Cardiac fibroblast (primary cell): ENCODE results near the gene KIAA1549.

Source experiments
- DNase-seq, 2 donors: peaks; one replicate each; pipeline versions ENCODE4 v3.0.0 to v3.0.0-alpha.2; 2010; ENCODE audit warnings: low read depth in 2 of 2
- H3K4me3 ChIP-seq, 2 donors: replicated peaks in 1 of 2; 1 replicate in 1 of 2; 2 replicates in 1 of 2; pipeline ENCODE4 v1.5.1; 2011; ENCODE audit warnings: low read depth in 2 of 2, low read length in 2 of 2, mild to moderate bottlenecking in 2 of 2, moderate library complexity in 1 of 2
- TF ChIP-seq, protein P1 (sequence below): IDR thresholded peaks from one replicate; pipeline ENCODE4 v1.5.1; 2011; ENCODE audit warnings: low read depth, mild to moderate bottlenecking, low read length, inconsistent platforms

KIAA1549 gene

DNA sequence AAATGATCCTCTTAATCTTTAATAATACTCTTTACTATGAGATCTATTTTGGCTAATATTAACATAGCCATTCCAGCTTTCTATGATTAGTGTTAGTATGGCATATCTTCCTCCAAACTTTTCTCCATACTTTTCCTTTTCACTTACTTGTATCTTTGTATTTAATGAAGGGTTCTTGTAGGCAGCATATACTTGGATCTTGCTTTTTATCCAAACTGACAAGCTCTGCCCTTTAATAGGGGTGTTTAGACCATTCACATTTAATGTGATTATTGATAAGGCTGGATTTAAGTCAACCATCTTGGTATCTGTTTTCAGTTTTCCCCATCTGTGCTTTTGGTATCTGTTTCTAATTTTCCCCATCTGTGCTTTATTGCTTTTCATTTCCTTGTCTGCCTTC, 123.5 kb downstream of the KIAA1549 start:
- DNase-seq: no peak
- TF ChIP-seq, protein P1, sequence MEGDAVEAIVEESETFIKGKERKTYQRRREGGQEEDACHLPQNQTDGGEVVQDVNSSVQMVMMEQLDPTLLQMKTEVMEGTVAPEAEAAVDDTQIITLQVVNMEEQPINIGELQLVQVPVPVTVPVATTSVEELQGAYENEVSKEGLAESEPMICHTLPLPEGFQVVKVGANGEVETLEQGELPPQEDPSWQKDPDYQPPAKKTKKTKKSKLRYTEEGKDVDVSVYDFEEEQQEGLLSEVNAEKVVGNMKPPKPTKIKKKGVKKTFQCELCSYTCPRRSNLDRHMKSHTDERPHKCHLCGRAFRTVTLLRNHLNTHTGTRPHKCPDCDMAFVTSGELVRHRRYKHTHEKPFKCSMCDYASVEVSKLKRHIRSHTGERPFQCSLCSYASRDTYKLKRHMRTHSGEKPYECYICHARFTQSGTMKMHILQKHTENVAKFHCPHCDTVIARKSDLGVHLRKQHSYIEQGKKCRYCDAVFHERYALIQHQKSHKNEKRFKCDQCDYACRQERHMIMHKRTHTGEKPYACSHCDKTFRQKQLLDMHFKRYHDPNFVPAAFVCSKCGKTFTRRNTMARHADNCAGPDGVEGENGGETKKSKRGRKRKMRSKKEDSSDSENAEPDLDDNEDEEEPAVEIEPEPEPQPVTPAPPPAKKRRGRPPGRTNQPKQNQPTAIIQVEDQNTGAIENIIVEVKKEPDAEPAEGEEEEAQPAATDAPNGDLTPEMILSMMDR: no peak
- no peak overlapping the region for H3K4me3 ChIP-seq

DNA sequence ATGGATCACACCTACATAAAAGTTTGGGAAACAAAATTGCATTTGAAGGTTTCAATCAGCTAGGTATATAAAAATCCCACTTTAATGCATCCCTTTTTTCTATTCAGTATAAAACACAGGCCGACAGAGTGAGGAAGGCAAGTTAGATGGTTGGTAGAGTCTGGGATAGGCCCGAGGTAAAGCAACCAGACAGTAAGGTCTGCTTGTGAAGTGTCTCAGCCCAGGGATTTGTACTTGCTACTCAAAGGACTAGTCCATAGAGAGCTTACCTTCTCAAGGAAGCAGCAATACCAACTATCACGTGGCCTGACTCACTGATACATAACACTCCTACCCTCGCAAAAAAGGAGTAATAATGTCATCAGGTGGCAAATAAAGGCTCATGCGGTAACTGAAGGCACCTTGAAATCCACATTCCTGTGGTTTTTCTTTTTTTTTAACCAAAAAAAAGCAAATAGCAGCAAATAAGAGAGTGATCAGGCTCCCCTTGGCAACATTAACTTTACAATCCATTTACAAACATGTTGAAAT, 127.0 kb downstream of the KIAA1549 start:
- DNase-seq: no peak
- TF ChIP-seq, protein P1: no peak
- H3K4me3 ChIP-seq: no peak overlapping the region

DNA sequence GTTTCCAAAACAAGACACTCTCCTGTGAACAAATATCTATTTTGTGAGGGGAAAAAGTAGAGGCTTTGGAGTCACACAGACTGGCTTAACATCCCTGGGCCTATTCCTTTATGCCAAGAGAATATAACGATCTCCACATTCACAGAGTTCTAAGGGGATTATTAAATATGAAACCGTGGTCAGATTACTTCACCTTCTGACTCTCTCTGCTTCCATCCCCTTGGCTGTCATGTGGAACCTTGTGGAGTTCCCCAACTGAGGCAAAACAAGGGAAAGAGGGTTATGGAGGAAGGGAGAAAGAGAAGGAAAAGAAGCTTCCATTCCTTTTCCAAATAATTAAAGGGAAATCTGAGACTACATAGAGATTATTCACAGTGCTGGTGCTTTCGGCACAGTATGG, 127.7 kb downstream of the KIAA1549 start:
- no peak overlapping the region for H3K4me3 ChIP-seq
- TF ChIP-seq, protein P1: no peak

DNA sequence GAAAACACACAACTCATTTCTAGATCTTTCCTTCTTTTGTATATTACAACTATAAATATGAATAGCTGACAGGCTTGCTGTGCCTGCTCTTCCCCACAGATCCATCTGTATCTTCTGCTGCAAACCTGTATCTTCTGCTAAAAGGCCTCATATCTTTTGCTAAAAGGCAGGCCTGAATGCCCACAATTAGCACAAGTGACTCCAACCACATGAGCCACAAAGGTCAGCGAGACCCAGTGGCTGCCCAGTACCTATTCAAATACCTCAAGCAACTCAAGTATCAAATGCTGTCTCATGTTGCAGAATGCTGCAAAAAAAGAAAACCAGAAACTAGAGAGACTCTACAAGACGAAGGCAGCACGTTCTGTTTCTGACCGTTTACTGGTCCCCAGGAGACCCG, 128.7 kb downstream of the KIAA1549 start:
- TF ChIP-seq, protein P1: no peak
- no peak for DNase-seq

More for the DNA sequence above, 127.7 kb downstream of the KIAA1549 start:
- no peak for DNase-seq

DNA sequence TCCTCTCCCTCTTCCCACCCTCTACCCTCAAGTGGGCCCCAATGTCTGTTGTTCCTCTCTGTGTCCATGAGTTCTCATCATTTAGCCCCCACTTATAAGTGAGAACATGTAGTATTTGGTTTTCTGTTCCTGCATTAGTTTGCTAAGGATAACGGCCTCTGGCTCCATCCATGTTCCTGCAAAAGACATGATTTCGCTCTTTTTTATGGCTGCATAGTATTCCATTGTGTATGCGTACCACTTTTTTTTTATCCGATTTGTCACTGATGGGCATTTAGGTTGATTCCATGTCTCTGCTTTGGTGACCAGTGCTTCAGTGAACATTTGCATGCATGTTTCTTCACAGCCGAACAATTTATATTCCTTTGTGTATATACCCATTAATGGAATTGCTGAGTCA, 131.5 kb downstream of the KIAA1549 start:
- TF ChIP-seq, protein P1: no peak
- DNase-seq: no peak
- no peak overlapping the region for H3K4me3 ChIP-seq

More for the DNA sequence above, 128.7 kb downstream of the KIAA1549 start:
- H3K4me3 ChIP-seq: no peak overlapping the region

DNA sequence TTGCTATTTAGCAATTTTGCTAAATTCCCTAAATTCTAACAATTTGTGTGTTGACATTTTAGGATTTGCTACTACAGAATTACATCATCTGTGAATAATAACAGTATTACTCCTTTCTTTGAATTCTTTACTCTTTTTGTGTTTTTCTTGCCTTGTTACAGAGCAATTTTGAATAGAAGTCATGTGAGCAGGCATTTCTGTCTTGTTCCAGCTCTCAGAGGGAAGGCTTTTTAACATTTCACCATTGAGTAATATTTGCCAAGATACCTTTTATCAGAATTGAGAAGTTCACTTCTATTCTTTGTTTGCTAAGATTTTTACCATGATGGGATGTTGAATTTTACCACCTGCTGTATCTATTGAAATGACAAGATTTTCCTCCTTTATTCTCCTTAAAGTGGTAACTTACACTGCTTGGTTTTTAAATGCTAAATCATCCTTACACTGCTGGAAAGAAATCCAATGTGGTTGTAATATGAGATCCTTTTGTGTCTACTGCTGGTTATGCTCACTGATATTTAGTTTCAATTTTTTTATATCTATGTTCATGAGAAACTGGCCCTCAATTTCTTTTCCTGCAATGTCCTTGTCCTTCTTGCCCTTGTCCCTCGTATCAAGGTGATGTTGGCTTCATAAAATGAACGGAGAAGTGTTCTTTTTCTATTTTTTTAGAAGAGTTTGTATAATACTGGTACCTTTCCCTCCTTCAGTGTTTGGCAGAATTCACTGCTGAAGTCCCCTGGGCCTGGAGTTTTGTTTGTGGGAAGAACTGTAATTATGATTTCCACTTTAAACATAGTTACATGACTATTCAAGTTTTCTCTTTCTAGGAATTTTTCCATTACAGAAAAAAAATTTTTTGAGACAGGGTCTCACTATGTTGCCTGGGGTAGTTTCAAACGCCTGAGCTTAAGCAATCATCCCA, 132.9 kb downstream of the KIAA1549 start:
- DNase-seq: peak in 1 of 2 donors; percentile 20
- TF ChIP-seq, protein P1: no peak
- no peak overlapping the region for H3K4me3 ChIP-seq
